Endothelial cell of umbilical vein (primary cell): Measurements from ENCODE around the gene LRIG1. TPM values are rescaled to one million over a fixed set of nuclear protein-coding genes. Genes with fewer than 3 reads are reported as not detected.

Experiments
- BruUV-seq: library from RNA; stranded (reverse); fragments of 400-500 nt; replicated peaks from 2 replicates; lab custom pipeline; 2021; lab: Mats Ljungman, UMichigan
- CTCF ChIA-PET: fragments of 300-600, 350-600 bp; sonication (Branson Sonifier 250); formaldehyde crosslinking; loops from one replicate; lab custom pipeline; 2021; ENCODE audit warnings: antibody characterized with exemption, inconsistent platforms; lab: Charles Lee
- POLR2A ChIA-PET: fragments of 300-600, 350-600 bp; sonication (Branson Sonifier 250); formaldehyde crosslinking; loops from one replicate; lab custom pipeline; 2021; ENCODE audit warnings: antibody characterized with exemption, inconsistent platforms; lab: Charles Lee
- DNase-seq: peaks from one replicate; pipeline ENCODE4 v3.0.0-alpha.2; 2011; ENCODE audit warnings: low read depth, low spot score
- FAIRE-seq: peaks from 2 replicates; lab custom pipeline; 2011; peaks lifted over from hg19 to GRCh38; lab: Jason Lieb, UNC
- H2AFZ ChIP-seq: 2 replicates; pipeline ENCODE4 v1.6.0; 2012; ENCODE audit warnings: low read depth, low read length, control low read depth, inconsistent platforms
- H3K27ac ChIP-seq: 2 replicates; pipeline ENCODE4 v1.5.1; 2011; ENCODE audit warnings: low read depth, mild to moderate bottlenecking, control low read depth, low read length, moderate library complexity; ENCODE audit not compliant: insufficient read depth
- H3K27me3 ChIP-seq, 2 experiments: 2 replicates each; pipeline versions ENCODE4 v1.6.0 to v1.6.1; 2011; ENCODE audit warnings: low read length in 2 of 2, mixed read lengths in 1 of 2; ENCODE audit not compliant: control insufficient read depth in 2 of 2, insufficient read depth in 2 of 2
- H3K36me3 ChIP-seq, 2 experiments: 2 replicates in 1 of 2; 3 replicates in 1 of 2; pipeline ENCODE4 v1.5.1; 2011; ENCODE audit warnings: low read length in 2 of 2, mild to moderate bottlenecking in 1 of 2, moderate library complexity in 1 of 2; ENCODE audit not compliant: control insufficient read depth in 2 of 2, insufficient read depth in 2 of 2; ENCODE audit errors: extremely low read depth in 1 of 2
- H3K4me1 ChIP-seq: 3 replicates; pipeline ENCODE4 v1.5.1; 2011; ENCODE audit warnings: mild to moderate bottlenecking, low read length; ENCODE audit not compliant: control insufficient read depth, insufficient read depth; ENCODE audit errors: extremely low read depth
- H3K4me2 ChIP-seq: 2 replicates; pipeline ENCODE4 v1.6.1; 2011; ENCODE audit warnings: low read length, control low read depth, mixed read lengths; ENCODE audit not compliant: insufficient read depth
- H3K4me3 ChIP-seq, 3 experiments: fragments of 200-600 bp in 1 of 3; sonication (generic), shearing (Covaris generic) in 1 of 3; replicated peaks in 1 of 3; 2 replicates each; pipeline ENCODE4 v1.5.1; 2011 to 2016; ENCODE audit warnings: control low read depth in 3 of 3, low read length in 3 of 3, mild to moderate bottlenecking in 2 of 3, inconsistent platforms in 1 of 3, low read depth in 1 of 3, moderate library complexity in 1 of 3; ENCODE audit not compliant: insufficient read depth in 1 of 3
- H3K79me2 ChIP-seq: 2 replicates; pipeline ENCODE4 v1.6.0; 2012; ENCODE audit warnings: low read length, inconsistent platforms; ENCODE audit not compliant: control insufficient read depth, insufficient read depth
- H3K9ac ChIP-seq: replicated peaks from 2 replicates; pipeline ENCODE3; 2011; ENCODE audit warnings: low read length, control low read depth; ENCODE audit not compliant: insufficient read depth; ENCODE audit errors: extremely low read depth
- H3K9me1 ChIP-seq: replicated peaks from 3 replicates; pipeline ENCODE4 v1.6.0; 2011; ENCODE audit warnings: mild to moderate bottlenecking, low read length; ENCODE audit not compliant: control insufficient read depth, insufficient read depth; ENCODE audit errors: extremely low read depth
- H3K9me3 ChIP-seq: replicated peaks from 2 replicates; pipeline ENCODE4 v1.5.1; 2012; ENCODE audit warnings: low read length, inconsistent platforms; ENCODE audit not compliant: control insufficient read depth, insufficient read depth
- H4K20me1 ChIP-seq: replicated peaks from 2 replicates; pipeline ENCODE3; 2011; ENCODE audit warnings: mild to moderate bottlenecking, low read length; ENCODE audit not compliant: control insufficient read depth, insufficient read depth; ENCODE audit errors: extremely low read depth
- CTCF ChIP-seq, 2 donors: IDR thresholded peaks; 1 replicate in 1 of 2; 2 replicates in 1 of 2; pipeline ENCODE4 v1.5.1; 2011; ENCODE audit warnings: low read length in 2 of 2, mild to moderate bottlenecking in 2 of 2, moderate library complexity in 2 of 2, control low read depth in 1 of 2, inconsistent platforms in 1 of 2, low read depth in 1 of 2; ENCODE audit not compliant: insufficient read depth in 1 of 2; ENCODE audit errors: extremely low read depth in 1 of 2
- EZH2 ChIP-seq: IDR thresholded peaks from 2 replicates; pipeline ENCODE4 v1.6.1; 2012; ENCODE audit warnings: borderline replicate concordance, low read depth, mild to moderate bottlenecking, moderate library complexity, low read length, inconsistent platforms; ENCODE audit not compliant: severe bottlenecking
- FOS ChIP-seq: IDR thresholded peaks from 2 replicates; pipeline ENCODE4 v1.6.1; 2011; ENCODE audit warnings: mild to moderate bottlenecking, low read length, moderate library complexity, borderline replicate concordance; ENCODE audit not compliant: insufficient read depth
- GATA2 ChIP-seq: IDR thresholded peaks from 2 replicates; pipeline ENCODE4 v1.7.0; 2011; ENCODE audit warnings: low read depth, mild to moderate bottlenecking, moderate library complexity, mixed read lengths, low read length; ENCODE audit not compliant: insufficient read length, insufficient read depth
- JUN ChIP-seq: IDR thresholded peaks from 2 replicates; pipeline ENCODE4 v1.6.1; 2011; ENCODE audit warnings: borderline replicate concordance, low read depth; ENCODE audit not compliant: insufficient read length, insufficient read depth
- MYC ChIP-seq: IDR thresholded peaks from one replicate; pipeline ENCODE4 v1.6.1; 2011; ENCODE audit warnings: mild to moderate bottlenecking, low read depth, low read length
- POLR2A ChIP-seq: IDR thresholded peaks from 2 replicates; pipeline ENCODE4 v1.6.1; 2012; ENCODE audit warnings: low read depth, mild to moderate bottlenecking, control low read depth, low read length
- POLR2AphosphoS5 ChIP-seq: IDR thresholded peaks from 2 replicates; pipeline ENCODE4 v1.6.1; 2012; ENCODE audit warnings: low read depth, mild to moderate bottlenecking, control low read depth, low read length, moderate library complexity; ENCODE audit not compliant: insufficient read depth
- dilution Hi-C: fragments of 300-500 bp; cut with MboI; formaldehyde crosslinking; loops from one replicate; pipeline ENCODE4 v1.15.0; 2019; ENCODE audit warnings: low sequenced_read_pairs; ENCODE audit not compliant: extremely low pct_ligation_motif_present
- intact Hi-C: fragments of 100-400 bp; cut with micrococcal nuclease; formaldehyde crosslinking; loops from one replicate; pipeline ENCODE4 v1.10.0; 2022
- polyA plus RNA-seq, 4 experiments: library from polyadenylated mRNA; depleted of rRNA in 3 of 4; stranded (reverse) in 3 of 4; unstranded in 1 of 4; fragments of >200 nt; gene quantifications; 2 replicates each; pipeline versions ENCODE4 v1.2.1 to v1.2.3, GENCODE V29; 2011 to 2012; ENCODE audit warnings: missing spikeins in 1 of 4
- total RNA-seq: library from RNA; stranded (reverse); gene quantifications from 2 replicates; pipeline ENCODE4 v1.2.3, GENCODE V29; 2021
- TF ChIP-seq, protein P1 (sequence below): IDR thresholded peaks from 2 replicates; pipeline ENCODE4 v1.6.1; 2011; ENCODE audit not compliant: insufficient read depth, insufficient read length

Gene LRIG1
- total and polyA plus RNA-seq, 2 donors (not counting 3 experiments of a cell fraction or from before 2014, with no cell fraction given), result 50.3 to 52.2 TPM

GRCh38 chr3:66532613-66533012 is 31.8 kb upstream of the LRIG1 start:
- FAIRE-seq (no peak), DNase-seq (no peak)
- H2AFZ ChIP-seq, result no peak overlapping the region
- no peak overlapping the region for H3K27ac ChIP-seq
- H3K4me1 ChIP-seq, result no peaks in the 10 kb centered on the region
- no peak overlapping the region for H3K9ac ChIP-seq
- BruUV-seq, result no TSS peak
- H3K4me2 ChIP-seq, result no peak overlapping the region
- TF ChIP-seq POLR2AphosphoS5, result no peak
- H3K27me3 ChIP-seq, result no peaks in the 10 kb centered on the region
- POLR2A ChIA-PET, result no interaction called here
- H3K9me3 ChIP-seq, result no peaks in the 10 kb centered on the region
- CTCF ChIA-PET, result no interaction called here
- no peaks in the 10 kb centered on the region for H3K9me1 ChIP-seq
- H3K36me3 ChIP-seq, result no peaks in the 10 kb centered on the region
- no peak overlapping the region for H3K4me3 ChIP-seq
- dilution Hi-C loops (no loop called here), intact Hi-C loops (no loop called here)
- H4K20me1 ChIP-seq, result no peaks in the 10 kb centered on the region
- no peaks in the 10 kb centered on the region for H3K79me2 ChIP-seq

DNA sequence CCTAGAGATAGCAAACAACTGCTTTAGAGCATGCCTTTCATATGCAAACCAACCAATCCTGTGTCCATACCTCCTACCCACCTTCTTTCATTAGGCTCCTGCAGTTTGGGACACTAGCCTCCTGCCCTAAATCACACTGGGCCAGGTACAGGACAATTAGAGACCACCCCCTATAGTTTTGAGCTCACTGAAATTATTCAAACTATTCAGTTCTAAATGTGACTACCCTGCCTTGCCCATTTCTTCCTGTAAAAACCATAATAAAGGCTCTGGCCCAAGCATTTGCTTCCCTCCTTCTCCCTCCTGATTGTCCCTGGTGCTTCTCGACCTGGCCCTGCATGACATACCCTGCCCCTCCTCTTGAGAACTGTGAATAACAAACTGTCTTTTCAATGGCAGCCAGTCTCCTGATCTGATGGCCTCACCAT is 31.4 kb upstream of the LRIG1 start:
- ChIA-PET CTCF (no interaction called here), POLR2A (no interaction called here)
- H4K20me1 ChIP-seq, result no peaks in the 10 kb centered on the region
- no peak for FAIRE-seq
- no peaks in the 10 kb centered on the region for H3K79me2 ChIP-seq
- no peaks in the 10 kb centered on the region for H3K9me3 ChIP-seq
- BruUV-seq, result no TSS peak
- DNase-seq, result no peak
- H3K4me3 ChIP-seq, result no peak overlapping the region
- H3K4me1 ChIP-seq, result no peaks in the 10 kb centered on the region
- H3K27me3 ChIP-seq, result no peaks in the 10 kb centered on the region
- intact Hi-C loops, result no loop called here
- no peak overlapping the region for H2AFZ ChIP-seq
- no peak overlapping the region for H3K4me2 ChIP-seq
- no peaks in the 10 kb centered on the region for H3K9me1 ChIP-seq
- H3K9ac ChIP-seq, result no peak overlapping the region
- no peak overlapping the region for H3K27ac ChIP-seq
- TF ChIP-seq GATA2 (no peak), EZH2 (no peak), MYC (no peak), POLR2A (no peak), POLR2AphosphoS5 (no peak), JUN (no peak), CTCF (IDR thresholded peaks at IDR 0.05; ENCODE audit: extremely low read depth in 1 of 2, insufficient read depth in 1 of 2, low read depth in 1 of 2, low read length in 2 of 2) (no peak), FOS (no peak)
- TF ChIP-seq, protein P1, sequence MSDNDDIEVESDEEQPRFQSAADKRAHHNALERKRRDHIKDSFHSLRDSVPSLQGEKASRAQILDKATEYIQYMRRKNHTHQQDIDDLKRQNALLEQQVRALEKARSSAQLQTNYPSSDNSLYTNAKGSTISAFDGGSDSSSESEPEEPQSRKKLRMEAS, result no peak
- no peaks in the 10 kb centered on the region for H3K36me3 ChIP-seq
- dilution Hi-C loops, result no loop called here
